Keratinocyte (primary cell): ENCODE results near the gene TTC32. TPM values are rescaled to one million over a fixed set of nuclear protein-coding genes. Genes with fewer than 3 reads are reported as not detected.

Source experiments
- DNase-seq: peaks from one replicate; pipeline ENCODE4 v3.0.0-alpha.2; 2011; ENCODE audit warnings: low read depth, missing footprints, low spot score
- FAIRE-seq: peaks from 2 replicates; lab custom pipeline; 2011; peaks lifted over from hg19 to GRCh38; lab: Jason Lieb, UNC
- H2AFZ ChIP-seq: 2 replicates; pipeline ENCODE4 v1.6.0; 2012; ENCODE audit warnings: low read length, control low read depth, inconsistent platforms; ENCODE audit not compliant: control insufficient read depth
- H3K27ac ChIP-seq: 2 replicates; pipeline ENCODE4 v1.5.1; 2011; ENCODE audit warnings: low read length; ENCODE audit not compliant: control insufficient read depth, insufficient read depth
- H3K27me3 ChIP-seq: 3 replicates; pipeline ENCODE4 v1.6.0; 2011; ENCODE audit warnings: low read length; ENCODE audit not compliant: control insufficient read depth, insufficient read depth; ENCODE audit errors: extremely low read depth
- H3K36me3 ChIP-seq, 2 experiments: 2 replicates in 1 of 2; 3 replicates in 1 of 2; pipeline ENCODE4 v1.5.1; 2011; ENCODE audit warnings: low read length in 2 of 2, mild to moderate bottlenecking in 1 of 2; ENCODE audit not compliant: control insufficient read depth in 2 of 2, insufficient read depth in 2 of 2; ENCODE audit errors: extremely low read depth in 1 of 2
- H3K4me1 ChIP-seq: 3 replicates; pipeline ENCODE4 v1.5.1; 2011; ENCODE audit warnings: low read length; ENCODE audit not compliant: control insufficient read depth, insufficient read depth; ENCODE audit errors: extremely low read depth
- H3K4me2 ChIP-seq: 3 replicates; pipeline ENCODE4 v1.6.0; 2011; ENCODE audit warnings: low read depth, low read length; ENCODE audit not compliant: control insufficient read depth, insufficient read depth; ENCODE audit errors: extremely low read depth
- H3K4me3 ChIP-seq, 3 experiments: fragments of 200-600 bp in 1 of 3; sonication (generic) in 1 of 3; 2 replicates in 2 of 3; 3 replicates in 1 of 3; pipeline ENCODE4 v1.5.1; 2011 to 2016; ENCODE audit warnings: low read length in 3 of 3, mild to moderate bottlenecking in 3 of 3, control low read depth in 2 of 3, inconsistent platforms in 1 of 3, low read depth in 1 of 3, mixed read lengths in 1 of 3, mixed run types in 1 of 3, moderate library complexity in 1 of 3; ENCODE audit not compliant: control insufficient read depth in 2 of 3, insufficient read depth in 2 of 3; ENCODE audit errors: extremely low read depth in 1 of 3
- H3K79me2 ChIP-seq: 2 replicates; pipeline ENCODE4 v1.6.0; 2012; ENCODE audit warnings: low read length; ENCODE audit not compliant: control insufficient read depth, insufficient read depth
- H3K9ac ChIP-seq: 3 replicates; pipeline ENCODE4 v1.6.0; 2011; ENCODE audit warnings: low read length; ENCODE audit not compliant: control insufficient read depth, insufficient read depth; ENCODE audit errors: extremely low read depth
- H3K9me1 ChIP-seq: 3 replicates; pipeline ENCODE4 v1.6.0; 2011; ENCODE audit warnings: low read length; ENCODE audit not compliant: control insufficient read depth, insufficient read depth; ENCODE audit errors: extremely low read depth
- H3K9me3 ChIP-seq: 2 replicates; pipeline ENCODE4 v1.5.1; 2012; ENCODE audit warnings: low read depth, low read length; ENCODE audit not compliant: control insufficient read depth
- H4K20me1 ChIP-seq: 3 replicates; pipeline ENCODE4 v1.6.0; 2011; ENCODE audit warnings: low read length; ENCODE audit not compliant: control insufficient read depth, insufficient read depth; ENCODE audit errors: extremely low read depth
- EZH2 ChIP-seq: IDR thresholded peaks from one replicate; pipeline ENCODE4 v1.6.1; 2012; ENCODE audit warnings: inconsistent platforms, mild to moderate bottlenecking, low read length, moderate library complexity
- dilution Hi-C: fragments of 300-500 bp; cut with MboI; formaldehyde crosslinking; loops from one replicate; pipeline ENCODE4 v1.7.0; 2020; ENCODE audit warnings: low sequenced_read_pairs; ENCODE audit not compliant: extremely low pct_ligation_motif_present
- polyA plus RNA-seq, 5 experiments: library from polyadenylated mRNA; depleted of rRNA in 3 of 5; stranded (reverse) in 3 of 5; stranded (forward) in 1 of 5; unstranded in 1 of 5; fragments of >200 nt; gene quantifications; 1 replicate in 1 of 5; 2 replicates in 3 of 5; 3 replicates in 1 of 5; pipeline versions ENCODE4 v1.2.1 to v1.2.3, GENCODE V29; 2011 to 2012; ENCODE audit warnings: missing spikeins in 2 of 5, low read depth in 1 of 5, low replicate concordance in 1 of 5
- TF ChIP-seq, protein P1 (sequence below), 3 experiments: IDR thresholded peaks in 1 of 3; conservative IDR thresholded peaks in 1 of 3; optimal IDR thresholded peaks in 1 of 3; 2 replicates in 2 of 3; 3 replicates in 1 of 3; pipeline versions ENCODE3 to v1.5.1; 2011; ENCODE audit warnings: low read length in 3 of 3, mild to moderate bottlenecking in 3 of 3, moderate library complexity in 2 of 3, control low read depth in 1 of 3, inconsistent platforms in 1 of 3; ENCODE audit not compliant: insufficient read depth in 2 of 3; ENCODE audit errors: extremely low read depth in 1 of 3

Gene TTC32
- polyA plus RNA-seq, 1 donor (not counting 4 experiments of a cell fraction or from before 2014, with no cell fraction given) = 7.6 TPM

DNA sequence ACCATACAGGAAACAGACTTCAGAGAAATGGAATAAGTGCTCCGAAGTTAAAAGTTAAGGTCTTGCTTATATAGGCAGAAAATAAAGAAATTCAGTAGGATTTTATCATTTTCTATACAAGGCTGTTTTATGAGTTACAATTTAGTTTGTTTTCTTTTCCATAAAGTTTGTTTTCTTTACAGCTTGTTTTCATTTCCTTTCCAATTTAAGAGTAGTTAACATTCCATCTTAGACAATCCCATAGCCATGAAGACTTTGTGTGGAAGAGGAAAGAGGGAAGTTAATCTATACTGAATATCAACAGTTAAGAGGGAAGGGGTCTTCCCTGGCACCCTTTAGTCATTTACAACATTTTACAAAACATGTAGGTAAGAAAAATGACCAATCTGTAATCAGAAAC lies 26.5 kb downstream of the TTC32 start:
- dilution Hi-C loops = no loop called here
- Histone ChIP-seq H3K9ac (no peak overlapping the region), H2AFZ (no peak overlapping the region), H3K36me3 (no peaks in the 10 kb centered on the region), H3K27me3 (no peaks in the 10 kb centered on the region), H4K20me1 (no peaks in the 10 kb centered on the region), H3K4me3 (no peak overlapping the region), H3K9me1 (no peaks in the 10 kb centered on the region), H3K4me1 (no peaks in the 10 kb centered on the region), H3K9me3 (no peaks in the 10 kb centered on the region), H3K27ac (no peak overlapping the region), H3K4me2 (no peak overlapping the region), H3K79me2 (no peaks in the 10 kb centered on the region)
- DNase-seq = no peak
- FAIRE-seq = no peak
- TF ChIP-seq, protein P1, sequence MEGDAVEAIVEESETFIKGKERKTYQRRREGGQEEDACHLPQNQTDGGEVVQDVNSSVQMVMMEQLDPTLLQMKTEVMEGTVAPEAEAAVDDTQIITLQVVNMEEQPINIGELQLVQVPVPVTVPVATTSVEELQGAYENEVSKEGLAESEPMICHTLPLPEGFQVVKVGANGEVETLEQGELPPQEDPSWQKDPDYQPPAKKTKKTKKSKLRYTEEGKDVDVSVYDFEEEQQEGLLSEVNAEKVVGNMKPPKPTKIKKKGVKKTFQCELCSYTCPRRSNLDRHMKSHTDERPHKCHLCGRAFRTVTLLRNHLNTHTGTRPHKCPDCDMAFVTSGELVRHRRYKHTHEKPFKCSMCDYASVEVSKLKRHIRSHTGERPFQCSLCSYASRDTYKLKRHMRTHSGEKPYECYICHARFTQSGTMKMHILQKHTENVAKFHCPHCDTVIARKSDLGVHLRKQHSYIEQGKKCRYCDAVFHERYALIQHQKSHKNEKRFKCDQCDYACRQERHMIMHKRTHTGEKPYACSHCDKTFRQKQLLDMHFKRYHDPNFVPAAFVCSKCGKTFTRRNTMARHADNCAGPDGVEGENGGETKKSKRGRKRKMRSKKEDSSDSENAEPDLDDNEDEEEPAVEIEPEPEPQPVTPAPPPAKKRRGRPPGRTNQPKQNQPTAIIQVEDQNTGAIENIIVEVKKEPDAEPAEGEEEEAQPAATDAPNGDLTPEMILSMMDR (optimal IDR thresholded peaks at IDR 0.05 in 1 of 3, IDR thresholded peaks at IDR 0.05 in 1 of 3, conservative IDR thresholded peaks at IDR 0.05 in 1 of 3; ENCODE audit: extremely low read depth in 1 of 3, insufficient read depth in 2 of 3, low read length in 3 of 3) = no peak
- no peak for TF ChIP-seq EZH2

DNA sequence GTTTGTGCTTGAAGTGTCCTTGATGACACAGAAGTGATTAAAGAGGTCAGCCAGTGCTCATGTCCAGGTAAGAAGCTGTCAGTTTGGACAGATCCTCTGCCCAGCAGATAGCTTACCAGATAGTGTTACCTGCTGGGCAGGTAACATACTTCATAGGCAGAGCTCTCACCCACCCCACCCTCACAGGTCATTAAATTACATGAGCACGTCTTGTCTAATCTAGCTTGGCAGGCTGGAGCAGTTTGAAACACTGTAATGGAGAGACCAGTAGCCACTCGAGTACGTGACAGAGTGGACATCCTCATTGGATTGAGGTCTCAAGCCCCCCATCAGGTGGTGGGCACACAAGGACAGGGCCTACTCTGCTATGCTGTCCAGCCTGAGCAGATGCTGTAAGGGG lies 27.1 kb downstream of the TTC32 start:
- FAIRE-seq (no peak), DNase-seq (no peak)
- H3K27ac ChIP-seq = no peak overlapping the region
- no peak overlapping the region for H3K9ac ChIP-seq
- no peak for TF ChIP-seq EZH2
- TF ChIP-seq, protein P1 (optimal IDR thresholded peaks at IDR 0.05 in 1 of 3, IDR thresholded peaks at IDR 0.05 in 1 of 3, conservative IDR thresholded peaks at IDR 0.05 in 1 of 3; ENCODE audit: extremely low read depth in 1 of 3, insufficient read depth in 2 of 3, low read length in 3 of 3) = no peak
- no peak overlapping the region for H3K4me3 ChIP-seq
- no peaks in the 10 kb centered on the region for H3K36me3 ChIP-seq
- no peaks in the 10 kb centered on the region for H3K4me1 ChIP-seq
- H3K27me3 ChIP-seq = peaks cover 2% of the 10 kb centered on the region
- no peaks in the 10 kb centered on the region for H3K9me3 ChIP-seq
- H3K9me1 ChIP-seq = no peaks in the 10 kb centered on the region
- H3K4me2 ChIP-seq = no peak overlapping the region
- H3K79me2 ChIP-seq = no peaks in the 10 kb centered on the region
- no peaks in the 10 kb centered on the region for H4K20me1 ChIP-seq
- dilution Hi-C loops = loop anchor here (25.0 kb wide), 1 partner anchor 512 kb away; the partner anchor contains the start of gene OSR1
- H2AFZ ChIP-seq = no peak overlapping the region
